CD14-positive monocyte (primary cell): ENCODE data around the gene EOGT. TPM values are rescaled to one million over a fixed set of nuclear protein-coding genes. Genes with fewer than 3 reads are reported as not detected.

ENCODE experiments used
- DNase-seq, 3 donors: peaks; one replicate each; pipeline ENCODE4 v3.0.0-alpha.2; 2011 to 2022
- H2AFZ ChIP-seq: 2 replicates; pipeline ENCODE4 v1.6.0; 2012; ENCODE audit warnings: mild to moderate bottlenecking, low read depth, low read length, inconsistent platforms; ENCODE audit not compliant: insufficient read depth, poor library complexity, severe bottlenecking
- H3K27ac ChIP-seq, 2 donors: 1 replicate in 1 of 2; 2 replicates in 1 of 2; pipeline ENCODE4 v1.5.1; 2012 to 2013; ENCODE audit warnings: low read length in 2 of 2, control low read depth in 1 of 2, inconsistent platforms in 1 of 2, low read depth in 1 of 2, mild to moderate bottlenecking in 1 of 2
- H3K27me3 ChIP-seq, 2 donors: one replicate each; pipeline versions ENCODE4 v1.6.0 to v1.6.1; 2011 to 2013; ENCODE audit warnings: low read length in 2 of 2; ENCODE audit not compliant: control insufficient read depth in 2 of 2, insufficient read depth in 2 of 2
- H3K36me3 ChIP-seq, 2 donors: replicated peaks in 1 of 2; 1 replicate in 1 of 2; 2 replicates in 1 of 2; pipeline versions ENCODE4 v1.5.1 to v1.6.1; 2012 to 2013; ENCODE audit warnings: low read length in 2 of 2, control low read depth in 1 of 2, inconsistent platforms in 1 of 2, mild to moderate bottlenecking in 1 of 2; ENCODE audit not compliant: insufficient read depth in 2 of 2, control insufficient read depth in 1 of 2
- H3K4me1 ChIP-seq, 2 donors: 1 replicate in 1 of 2; 2 replicates in 1 of 2; pipeline versions ENCODE4 v1.5.1 to v1.6.1; 2012 to 2013; ENCODE audit warnings: low read length in 2 of 2, control low read depth in 1 of 2, inconsistent platforms in 1 of 2, mild to moderate bottlenecking in 1 of 2, moderate library complexity in 1 of 2; ENCODE audit not compliant: insufficient read depth in 2 of 2, control insufficient read depth in 1 of 2
- H3K4me2 ChIP-seq: replicated peaks from 2 replicates; pipeline ENCODE3; 2012; ENCODE audit warnings: low read length, moderate library complexity, mild to moderate bottlenecking; ENCODE audit not compliant: poor library complexity, severe bottlenecking; ENCODE audit errors: extremely low read depth
- H3K4me3 ChIP-seq, 3 experiments: fragments of 200-600 bp in 1 of 3; sonication (generic) in 1 of 3; replicated peaks in 1 of 3; 1 replicate in 2 of 3; 2 replicates in 1 of 3; pipeline ENCODE4 v1.5.1; 2011 to 2013; ENCODE audit warnings: low read length in 3 of 3, mild to moderate bottlenecking in 3 of 3, control low read depth in 2 of 3, low read depth in 2 of 3, inconsistent platforms in 1 of 3, moderate library complexity in 1 of 3
- H3K79me2 ChIP-seq: 2 replicates; pipeline ENCODE4 v1.6.0; 2012; ENCODE audit warnings: mild to moderate bottlenecking, control low read depth, inconsistent platforms, low read length, moderate library complexity; ENCODE audit not compliant: insufficient read depth
- H3K9ac ChIP-seq: 2 replicates; pipeline ENCODE4 v1.6.0; 2017; ENCODE audit warnings: low read length, mild to moderate bottlenecking; ENCODE audit not compliant: insufficient read depth, poor library complexity, severe bottlenecking
- H3K9me3 ChIP-seq, 2 donors: replicated peaks in 1 of 2; 1 replicate in 1 of 2; 2 replicates in 1 of 2; pipeline versions ENCODE4 v1.5.1 to v1.6.1; 2012 to 2013; ENCODE audit warnings: low read length in 2 of 2, control low read depth in 1 of 2; ENCODE audit not compliant: control insufficient read depth in 1 of 2, insufficient read depth in 1 of 2
- H4K20me1 ChIP-seq: 2 replicates; pipeline ENCODE4 v1.6.0; 2012; ENCODE audit warnings: mild to moderate bottlenecking, low read length, control low read depth, moderate library complexity; ENCODE audit not compliant: insufficient read depth
- H3K27ac Mint-ChIP-seq, 7 donors: one replicate each; pipeline ENCODE4 v1.8.0; 2020; ENCODE audit warnings: mild to moderate bottlenecking in 7 of 7, mixed read lengths in 7 of 7, moderate library complexity in 6 of 7, inconsistent platforms in 2 of 7
- H3K27me3 Mint-ChIP-seq, 3 donors: one replicate each; pipeline ENCODE4 v1.8.0; 2021 to 2022; ENCODE audit warnings: low read depth in 3 of 3, mild to moderate bottlenecking in 3 of 3, mixed read lengths in 3 of 3, moderate library complexity in 3 of 3, inconsistent platforms in 1 of 3
- H3K36me3 Mint-ChIP-seq, 2 donors: one replicate each; pipeline ENCODE4 v1.8.0; 2020; ENCODE audit warnings: mixed read lengths in 2 of 2, inconsistent platforms in 1 of 2, mild to moderate bottlenecking in 1 of 2
- H3K4me1 Mint-ChIP-seq: one replicate; pipeline ENCODE4 v1.8.0; 2020; ENCODE audit warnings: mild to moderate bottlenecking, mixed read lengths
- H3K4me3 Mint-ChIP-seq, 2 donors: one replicate each; pipeline ENCODE4 v1.8.0; 2020; ENCODE audit warnings: mild to moderate bottlenecking in 2 of 2, mixed read lengths in 2 of 2, moderate library complexity in 1 of 2
- H3K9me3 Mint-ChIP-seq, 7 donors: one replicate each; pipeline ENCODE4 v1.8.0; 2020 to 2022; ENCODE audit warnings: mixed read lengths in 7 of 7, mild to moderate bottlenecking in 6 of 7, moderate library complexity in 6 of 7, inconsistent platforms in 2 of 7
- CTCF ChIP-seq: fragments of 200-600 bp; IDR thresholded peaks from one replicate; pipeline ENCODE4 v1.8.0; 2022; ENCODE audit warnings: antibody characterized with exemption, mild to moderate bottlenecking
- WGBS: methylation state at CpG from one replicate; pipeline ENCODE4 v1.1.5; 2013; ENCODE audit warnings: missing lambda C conversion rate; ENCODE audit not compliant: insufficient coverage; 5-methylcytosine and 5-hydroxymethylcytosine counted together
- intact Hi-C, 2 donors: fragments of 100-400 bp; cut with micrococcal nuclease; formaldehyde crosslinking; loops; one replicate each; pipeline versions ENCODE4 v1.15.0 to v1.15.1; 2023
- polyA plus RNA-seq, 3 donors: library from polyadenylated mRNA; depleted of rRNA in 1 of 3; unstranded in 2 of 3; stranded (reverse) in 1 of 3; fragments of 300-500 nt in 2 of 3; fragments of >200 nt in 1 of 3; fragmentation: Illumina TruSeq in 2 of 3; gene quantifications; 1 replicate in 2 of 3; 2 replicates in 1 of 3; pipeline ENCODE4 v1.2.3, GENCODE V29; 2012 to 2021

EOGT gene
- polyA plus RNA-seq, 3 donors: 3.7 to 8.1 (median 5.0) TPM

DNA sequence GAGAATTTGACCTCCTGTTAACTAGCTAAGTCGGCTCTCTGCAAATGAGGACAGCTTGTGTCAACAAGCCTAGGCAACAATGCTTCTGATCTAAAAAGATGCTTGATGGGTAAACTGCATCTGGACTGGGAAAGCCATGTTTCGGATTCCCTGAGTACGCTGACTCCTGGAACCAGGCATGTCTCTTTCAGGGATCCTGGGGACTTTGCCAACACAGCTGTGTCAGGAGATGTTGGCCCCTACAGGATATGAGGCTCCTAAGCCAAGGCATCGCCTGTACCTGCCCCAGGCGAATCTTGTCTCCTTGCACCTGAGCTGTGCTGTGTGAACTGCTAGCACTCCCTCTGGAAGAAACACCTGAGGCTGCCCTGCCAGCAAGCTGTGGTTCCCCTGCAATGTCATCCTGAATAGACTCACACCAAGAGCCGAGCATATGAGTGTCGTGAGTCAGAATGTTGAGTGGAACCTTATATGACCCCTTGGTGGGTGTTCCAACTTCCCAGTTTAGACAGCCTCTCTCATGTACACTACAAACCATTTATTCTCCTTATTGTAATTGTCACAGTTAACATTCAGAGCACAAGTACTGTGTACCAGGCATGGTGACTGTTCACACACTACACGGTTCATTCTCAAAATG, 17.0 kb downstream of the EOGT start:
- Histone ChIP-seq H3K9ac (no peak overlapping the region), H3K4me1 (no peaks in the 10 kb centered on the region), H3K9me3 (peaks cover 0 to 4% of the 10 kb centered on the region in 2 donors), H3K4me3 (no peak overlapping the region), H3K4me2 (no peak overlapping the region), H3K79me2 (no peaks in the 10 kb centered on the region), H2AFZ (no peak overlapping the region), H3K27me3 (no peaks in the 10 kb centered on the region), H4K20me1 (no peaks in the 10 kb centered on the region), H3K36me3 (peaks cover 14 to 35% of the 10 kb centered on the region in 2 donors), H3K27ac (no peak overlapping the region)
- Mint-ChIP-seq H3K36me3 (peaks cover 57 to 65% of the 10 kb centered on the region in 2 donors), H3K9me3 (peaks cover 0 to 9% (median 4%) of the 10 kb centered on the region in 7 donors), H3K4me1 (no peaks in the 10 kb centered on the region), H3K4me3 (no peak overlapping the region), H3K27ac (no peak overlapping the region), H3K27me3 (peaks cover 0 to 2% (median 0%) of the 10 kb centered on the region in 3 donors)
- WGBS: 91% methylated on average over 4 of the region's 8 CpGs
- no peak for TF ChIP-seq CTCF
- DNase-seq: no peak
- intact Hi-C loops: no loop called here

- Mint-ChIP-seq H3K27me3 (no peaks in the 10 kb centered on the region), H3K9me3 (peaks cover 0 to 9% (median 2%) of the 10 kb centered on the region in 7 donors), H3K4me3 (no peak overlapping the region), H3K27ac (no peak overlapping the region), H3K4me1 (no peaks in the 10 kb centered on the region), H3K36me3 (peaks cover 57% of the 10 kb centered on the region in 2 donors)
- H4K20me1 ChIP-seq: no peaks in the 10 kb centered on the region
- H3K4me2 ChIP-seq: no peak overlapping the region
- H3K36me3 ChIP-seq: peaks cover 16 to 44% of the 10 kb centered on the region in 2 donors
- no CpG with 5 or more reads among the region's 4 CpGs for WGBS
- no peak overlapping the region for H3K4me3 ChIP-seq
- H3K27me3 ChIP-seq: no peaks in the 10 kb centered on the region
- no peak overlapping the region for H2AFZ ChIP-seq
- H3K9me3 ChIP-seq: peaks cover 0 to 4% of the 10 kb centered on the region in 2 donors
- DNase-seq: no peak
- H3K79me2 ChIP-seq: no peaks in the 10 kb centered on the region
- no peaks in the 10 kb centered on the region for H3K4me1 ChIP-seq
- H3K27ac ChIP-seq: no peak overlapping the region
- no peak overlapping the region for H3K9ac ChIP-seq
- no peak for TF ChIP-seq CTCF
- intact Hi-C loops: no loop called here
Observed at GRCh38 chr3:68988740-68989139, 24.7 kb downstream of the EOGT start.
